Measurements from ENCODE around the gene SDC4. TPM values are rescaled to one million over a fixed set of nuclear protein-coding genes. Genes with fewer than 3 reads are reported as not detected.

The SDC4 gene
- total RNA-seq, 1 experiment from 2014 or later, result 88.4 TPM

- DNase-seq (ENCODE audit: low spot score), result no peak
Measured at GRCh38 chr20:45343532-45344167, 4.6 kb downstream of the SDC4 start.

GRCh38 chr20:45342855-45343531, 5.2 kb downstream of the SDC4 start:
- no peak for DNase-seq (ENCODE audit: low spot score)

DNA sequence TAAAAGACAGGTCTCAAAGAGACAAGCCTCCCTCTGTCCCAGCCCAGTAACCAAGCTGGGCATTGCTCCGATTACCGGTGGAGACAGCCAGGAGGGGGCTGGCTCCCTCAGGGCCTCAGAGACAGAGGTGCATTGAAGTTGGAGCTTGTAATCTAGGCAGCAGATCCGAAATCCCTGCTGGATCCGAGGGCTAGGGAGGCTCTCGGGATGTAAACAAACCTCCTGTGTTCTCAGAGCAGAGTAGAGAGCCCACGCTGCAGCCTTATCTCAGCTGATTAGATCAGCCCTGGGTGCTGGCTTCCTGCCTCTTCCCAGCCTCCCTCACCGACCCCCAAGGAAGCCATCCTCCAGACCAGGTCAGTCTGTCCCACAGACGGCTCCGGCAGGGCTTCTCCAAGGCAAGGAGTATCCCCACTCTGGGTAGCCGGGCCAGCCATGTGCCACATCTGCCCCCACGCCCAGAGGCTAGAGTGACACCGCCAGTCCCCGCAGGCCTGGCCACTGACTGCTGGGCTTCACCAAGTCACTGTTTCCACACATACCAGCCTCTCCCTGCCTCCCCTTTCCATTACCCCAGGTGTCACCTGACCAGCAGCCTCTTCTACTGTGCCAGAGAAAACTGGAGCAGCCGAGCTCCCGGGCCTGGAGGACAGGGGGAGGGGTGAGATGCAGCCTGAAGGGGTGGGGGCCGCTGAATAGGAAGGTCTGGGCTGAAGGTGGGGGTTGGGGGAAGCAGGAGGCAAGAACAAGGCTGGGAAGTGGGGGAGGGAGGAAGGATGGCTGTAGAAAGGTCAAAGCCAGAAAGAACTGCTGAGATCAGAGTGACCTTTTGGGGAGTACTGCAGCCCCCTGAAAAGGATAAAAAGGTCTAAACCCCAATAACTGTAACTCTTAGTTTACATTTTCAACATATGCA, 6.0 kb downstream of the SDC4 start:
- peak; percentile 81 for DNase-seq (ENCODE audit: low spot score)

- no peak for DNase-seq (ENCODE audit: low spot score)
Measured at GRCh38 chr20:45341579-45341938, 6.7 kb downstream of the SDC4 start.

- DNase-seq (ENCODE audit: low spot score), result no peak
Measured at GRCh38 chr20:45340951-45341350, 7.3 kb downstream of the SDC4 start.

DNA sequence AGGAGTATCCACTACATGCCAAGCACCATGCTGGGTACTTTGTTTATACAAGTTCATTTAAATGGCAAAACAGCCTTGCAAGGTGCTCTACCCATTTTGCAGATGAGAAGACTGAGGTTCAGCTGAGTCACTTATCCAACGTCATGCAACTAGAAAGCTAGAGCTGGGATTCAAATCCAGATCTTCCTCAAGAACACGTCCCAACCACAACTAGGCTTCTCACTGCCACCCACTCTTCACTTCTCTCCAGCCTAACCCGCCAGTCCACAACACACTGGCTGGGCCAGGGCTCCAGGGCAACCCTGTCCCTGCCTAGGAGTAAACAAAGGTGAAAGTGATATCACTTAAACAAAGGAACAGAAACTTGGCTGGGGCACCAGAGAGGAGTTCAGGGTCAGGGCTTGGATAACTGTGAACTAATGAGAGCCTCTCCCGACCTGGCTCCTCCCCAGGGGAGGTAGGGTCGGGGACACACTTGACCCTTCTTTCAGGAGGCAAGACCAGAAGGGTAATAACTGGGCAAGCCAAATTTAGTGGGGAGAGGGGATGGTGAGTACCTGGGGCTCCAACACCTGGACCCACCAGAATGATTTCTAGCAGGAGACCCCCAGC, 7.9 kb downstream of the SDC4 start:
- DNase-seq (ENCODE audit: low spot score), result no peak

DNA sequence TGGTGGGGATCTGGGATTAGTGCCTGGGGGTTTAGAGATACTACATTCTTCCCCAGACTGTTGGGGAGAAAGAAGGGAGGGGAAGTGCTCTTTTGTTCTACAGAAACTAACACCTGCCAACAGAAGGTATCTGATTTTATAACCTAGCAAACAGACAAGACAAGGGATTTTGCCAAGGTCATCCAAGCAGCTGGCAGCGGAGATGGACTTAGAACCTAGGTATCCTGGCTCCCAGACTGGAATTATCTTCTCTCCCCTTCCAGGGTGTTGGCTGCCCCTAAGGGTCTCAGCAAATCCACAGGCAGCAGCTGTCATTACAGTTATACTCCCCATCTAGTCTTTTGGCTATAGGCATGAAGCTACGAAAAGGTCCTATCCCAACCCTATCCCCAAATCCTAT, 8.4 kb downstream of the SDC4 start:
- no peak for DNase-seq (ENCODE audit: low spot score)

GRCh38 chr20:45339084-45339483, 9.1 kb downstream of the SDC4 start:
- DNase-seq (ENCODE audit: low spot score), result no peak

- DNase-seq (ENCODE audit: low spot score), result no peak
Measured at GRCh38 chr20:45338121-45339030, 9.8 kb downstream of the SDC4 start.

DNA sequence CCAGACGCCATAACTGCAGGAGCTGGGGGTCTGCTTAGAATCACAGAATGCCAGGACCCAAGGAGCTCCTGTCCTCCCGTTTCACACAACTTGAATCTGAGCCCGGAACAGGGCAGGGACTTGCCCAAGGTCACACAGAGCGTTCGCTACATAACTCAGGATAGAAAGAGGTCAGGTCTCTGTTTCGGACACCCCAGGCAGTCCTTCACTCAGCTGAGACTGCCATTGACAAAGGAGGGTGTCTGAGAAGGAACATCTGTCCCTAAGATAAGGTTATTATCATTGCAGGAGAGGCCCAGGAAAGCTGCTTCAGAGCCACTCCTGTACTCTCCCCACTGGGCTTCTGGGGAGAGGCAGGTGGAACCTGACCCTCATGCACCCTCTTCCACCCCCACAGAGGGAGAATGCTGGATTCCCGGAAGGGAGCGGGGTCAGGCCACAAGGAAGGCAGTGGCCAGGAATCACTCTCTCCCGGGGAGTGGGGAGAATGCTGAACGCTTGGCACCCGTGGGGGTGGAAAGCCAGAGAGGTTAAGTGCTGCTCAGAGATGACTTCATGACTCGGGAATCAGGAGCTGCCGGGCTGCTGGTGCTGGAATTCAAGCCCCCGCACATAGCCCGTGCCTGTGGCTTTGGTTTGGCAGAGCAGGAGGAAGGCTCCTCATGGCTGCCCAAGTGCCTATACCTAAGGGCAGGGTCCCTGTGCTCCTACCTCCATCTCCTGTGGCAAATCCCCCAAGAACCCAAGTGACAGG, 10.7 kb downstream of the SDC4 start:
- DNase-seq (ENCODE audit: low spot score), result peak; percentile 80

DNA sequence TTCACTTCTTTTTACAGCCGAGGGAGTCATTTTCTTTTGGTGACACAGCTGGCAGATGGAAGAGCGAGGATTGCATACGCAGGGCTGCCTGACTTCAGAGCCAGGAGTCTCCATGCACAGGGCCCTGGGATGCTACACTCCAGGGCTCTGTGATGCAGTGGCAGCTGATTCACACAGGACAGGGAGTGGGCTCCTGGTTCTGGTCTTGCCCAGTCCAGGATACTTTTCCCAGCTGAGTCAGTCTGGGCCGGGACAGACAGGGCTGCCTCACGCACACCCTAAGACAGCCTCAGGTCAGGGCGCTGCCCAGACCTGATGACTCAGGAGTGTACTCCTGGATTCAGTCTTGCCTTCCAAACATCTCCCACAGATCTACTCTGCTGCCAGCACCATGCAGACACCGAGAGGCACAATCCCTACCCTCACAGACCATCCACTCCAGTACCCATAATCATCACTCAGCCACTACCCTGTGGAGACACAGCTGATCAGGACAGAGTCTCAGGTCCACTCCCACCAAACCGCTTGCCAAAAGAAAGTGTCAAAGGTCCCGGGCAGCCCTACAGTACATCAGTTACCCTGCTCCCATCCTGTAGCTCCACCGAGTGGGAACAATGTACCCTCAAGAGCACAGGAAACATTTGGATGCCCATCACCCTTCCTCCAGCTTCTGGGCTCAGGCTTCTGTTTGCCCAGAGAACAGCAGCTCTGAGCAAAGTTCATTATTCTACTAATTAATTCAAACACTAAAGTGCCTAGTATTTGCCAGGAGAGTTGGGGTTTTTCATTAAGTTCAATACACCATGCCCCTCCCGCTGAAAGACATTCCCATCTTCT, 11.5 kb downstream of the SDC4 start:
- peak; percentile 61 for DNase-seq (ENCODE audit: low spot score)

DNA sequence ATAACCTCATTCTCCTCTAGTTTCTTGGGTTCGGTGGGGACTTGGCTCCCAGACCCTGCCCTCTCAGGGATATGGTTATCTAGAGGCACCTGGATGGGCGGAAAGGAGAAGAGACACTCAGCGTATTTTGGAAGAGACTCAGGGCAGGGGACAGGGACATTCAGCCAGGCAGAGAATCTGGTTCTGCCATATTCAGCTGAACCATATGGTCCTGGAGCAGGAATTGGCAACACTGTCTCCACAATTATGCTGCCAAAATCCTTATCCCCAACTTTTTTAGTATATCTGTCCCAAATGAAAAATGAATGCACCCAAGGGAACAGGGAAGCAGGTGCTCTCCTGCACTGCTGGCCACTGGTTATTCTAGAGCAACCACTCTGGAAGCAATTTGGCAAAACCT, 17.7 kb downstream of the SDC4 start:
- DNase-seq (ENCODE audit: low spot score), result no peak

DNA sequence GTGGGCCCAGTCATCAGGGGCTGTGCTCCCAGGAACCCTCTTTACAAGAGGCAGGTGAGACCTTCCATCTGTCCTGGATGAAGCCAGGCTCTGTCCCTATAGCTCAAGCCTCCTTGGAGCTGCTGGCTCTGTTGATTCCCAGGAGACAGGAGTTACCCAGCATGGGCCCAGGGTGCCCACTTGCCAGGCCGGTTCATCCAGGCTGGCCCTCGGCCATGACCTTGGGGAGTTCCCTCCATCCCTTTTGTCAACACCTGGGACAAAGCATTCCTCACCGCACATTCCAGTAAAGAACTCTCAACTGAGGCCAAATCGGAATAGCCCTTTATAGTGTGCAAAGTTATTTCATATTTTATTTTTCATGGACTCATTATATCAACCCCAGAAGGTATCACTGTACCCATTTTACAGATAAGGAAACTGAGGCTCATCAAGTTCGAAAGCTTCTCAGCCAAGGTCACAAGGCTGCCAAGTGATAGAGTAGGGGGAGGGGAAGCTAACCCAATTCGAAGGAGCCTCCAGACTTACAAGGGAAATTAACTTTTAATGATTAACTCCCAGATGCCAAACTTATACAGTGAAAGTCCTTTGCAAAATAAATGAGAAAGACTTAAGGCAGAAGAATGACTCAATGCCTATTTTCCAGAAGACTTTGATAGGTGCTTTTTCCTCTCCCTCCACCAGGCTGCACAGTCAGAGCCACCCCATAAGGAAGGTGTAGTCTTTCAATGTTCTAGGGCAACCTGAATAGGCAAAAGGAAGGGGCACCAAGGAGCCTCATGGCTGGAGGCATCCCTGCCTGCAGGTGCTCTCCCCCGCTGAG, 18.5 kb downstream of the SDC4 start:
- no peak for DNase-seq (ENCODE audit: low spot score)

DNA sequence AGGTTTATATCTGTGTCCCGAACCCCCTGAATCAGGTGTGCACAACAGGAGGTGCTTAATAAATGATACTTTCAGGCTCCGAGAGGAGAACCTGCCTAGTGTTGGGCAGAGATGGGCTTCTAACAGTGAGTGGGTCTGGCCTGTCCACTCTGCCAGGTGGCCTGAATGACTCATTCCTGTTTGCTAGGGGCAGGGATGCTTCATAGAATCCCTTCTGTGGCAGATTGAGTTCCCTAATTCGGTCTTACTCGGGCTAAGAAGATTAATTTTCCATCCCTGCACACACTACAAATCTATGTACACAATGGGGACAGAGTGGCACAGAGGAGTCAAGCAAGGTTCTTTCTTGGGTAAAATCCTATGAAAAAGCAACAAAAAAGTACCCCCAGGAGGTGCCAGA, 19.8 kb downstream of the SDC4 start:
- DNase-seq (ENCODE audit: low spot score), result no peak

DNA sequence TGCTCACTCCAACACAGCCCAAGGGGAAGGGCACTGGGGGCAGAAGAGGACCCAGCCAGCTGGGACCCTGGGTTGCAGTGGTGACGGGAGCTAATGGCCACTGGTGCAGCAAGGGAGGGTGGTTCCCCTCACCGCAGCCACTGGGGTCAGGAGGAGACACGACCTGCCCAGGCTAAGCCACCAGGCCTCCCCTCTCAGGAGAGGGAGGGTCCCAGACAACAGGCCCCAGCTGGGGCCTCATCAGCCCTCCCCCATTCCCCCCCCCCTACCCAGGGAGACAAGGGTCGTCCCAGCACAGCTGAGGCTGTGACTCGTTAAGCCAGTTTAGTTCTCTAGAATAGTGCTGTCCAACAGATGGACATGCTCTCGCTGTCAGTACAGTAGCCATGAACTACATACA, 22.9 kb downstream of the SDC4 start:
- no peak for DNase-seq (ENCODE audit: low spot score)

- no peak for DNase-seq (ENCODE audit: low spot score)
Measured at GRCh38 chr20:45323731-45324130, 24.5 kb downstream of the SDC4 start.

DNA sequence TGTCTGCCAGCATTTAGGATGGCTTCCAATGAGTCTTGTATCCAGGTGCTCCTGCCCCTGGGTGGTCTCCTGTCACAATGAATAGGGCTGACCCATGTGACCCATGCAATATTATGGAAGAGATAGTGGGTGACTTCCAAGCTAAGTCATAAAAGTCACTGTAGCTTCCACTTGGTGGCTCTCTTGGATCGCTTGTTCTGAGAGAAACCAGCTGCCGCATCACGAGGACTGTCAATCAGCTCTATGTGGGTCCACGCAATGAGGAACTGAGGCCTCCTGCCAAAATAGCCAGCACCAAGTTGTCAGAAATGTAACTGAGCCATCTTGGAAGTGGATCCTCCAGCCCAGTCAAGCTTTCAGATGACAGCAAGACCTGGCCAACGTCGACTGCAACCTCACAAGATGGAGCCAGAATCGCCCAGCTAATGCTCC, 25.3 kb downstream of the SDC4 start:
- no peak for DNase-seq (ENCODE audit: low spot score)

DNA sequence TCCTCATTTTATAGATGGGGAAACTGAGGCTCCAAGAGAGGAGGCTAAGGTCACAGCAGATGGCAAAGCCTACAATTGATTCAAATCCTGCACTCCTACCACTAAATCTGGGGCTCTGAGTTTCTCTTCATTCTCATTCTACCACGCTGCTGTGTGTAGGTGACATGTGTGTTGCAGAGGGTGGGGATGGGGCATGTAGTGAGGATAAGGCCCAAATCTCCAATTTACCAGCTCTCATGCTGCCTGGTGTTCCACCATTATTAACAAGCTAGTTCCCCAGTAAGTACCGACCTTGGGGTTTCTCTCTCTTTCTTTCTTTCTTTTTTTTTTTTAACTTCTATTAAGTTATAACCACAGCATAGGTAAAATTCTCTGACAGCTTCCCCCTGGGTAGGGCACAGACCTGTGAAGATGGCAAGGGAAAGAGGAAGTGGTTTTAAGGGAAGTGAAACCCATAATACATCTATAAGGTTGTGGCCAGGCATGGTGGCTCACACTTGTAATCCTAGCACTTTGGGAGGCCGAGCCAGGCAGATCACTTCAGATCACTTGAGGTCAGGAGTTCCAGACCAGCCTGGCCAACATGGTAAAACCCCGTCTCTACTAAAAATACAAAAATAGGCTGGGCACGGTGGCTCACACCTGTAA, 27.2 kb downstream of the SDC4 start:
- DNase-seq (ENCODE audit: low spot score), result no peak

Data from H4 (cell line).